GM13977 (cell line): ENCODE results near the gene STOX1.
"Not testable (repeated sequence)": the region's sequence is repeated elsewhere in the genome, so short reads cannot be mapped to it uniquely, and the experiment has no call there.

Source experiments
- DNase-seq: peaks from one replicate; pipeline ENCODE4 v3.0.0; 2012; ENCODE audit warnings: low spot score
- in situ Hi-C: fragments of 300-500 bp; cut with MboI; formaldehyde crosslinking; loops from one replicate; pipeline ENCODE4 v1.12.0; 2022; ENCODE audit warnings: low sequenced_read_pairs, low pct_unique_long_range_greater_than_20kb, mixed read lengths, inconsistent platforms; ENCODE audit not compliant: unreplicated experiment
- TF ChIP-seq, protein P1 (sequence below): IDR thresholded peaks from 2 replicates; pipeline ENCODE4 v1.5.1; 2012; ENCODE audit warnings: mild to moderate bottlenecking, control low read depth; ENCODE audit not compliant: insufficient read depth; ENCODE audit errors: extremely low read depth, missing control alignments

Gene STOX1

DNA sequence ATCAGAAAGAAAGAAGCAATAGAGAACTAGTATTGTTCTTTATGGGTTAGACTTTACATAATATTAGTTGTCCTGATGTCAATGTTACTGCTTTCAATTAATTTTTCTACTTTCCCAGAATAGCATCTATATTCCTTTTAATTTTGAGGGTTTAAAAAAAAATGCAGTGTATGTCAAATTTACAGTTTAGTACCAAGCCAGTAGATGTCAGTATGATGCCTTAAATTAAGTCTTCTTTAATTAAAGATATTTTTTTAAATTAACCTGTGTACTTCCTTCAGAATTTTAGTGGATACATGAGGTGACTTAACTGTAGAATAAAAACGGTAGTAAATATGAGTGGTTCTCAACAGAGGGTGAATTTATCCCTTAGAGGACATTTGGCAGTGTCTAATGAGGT lies 35.2 kb upstream of the STOX1 start:
- in situ Hi-C loops, result no loop called here
- no peak for DNase-seq
- TF ChIP-seq, protein P1, sequence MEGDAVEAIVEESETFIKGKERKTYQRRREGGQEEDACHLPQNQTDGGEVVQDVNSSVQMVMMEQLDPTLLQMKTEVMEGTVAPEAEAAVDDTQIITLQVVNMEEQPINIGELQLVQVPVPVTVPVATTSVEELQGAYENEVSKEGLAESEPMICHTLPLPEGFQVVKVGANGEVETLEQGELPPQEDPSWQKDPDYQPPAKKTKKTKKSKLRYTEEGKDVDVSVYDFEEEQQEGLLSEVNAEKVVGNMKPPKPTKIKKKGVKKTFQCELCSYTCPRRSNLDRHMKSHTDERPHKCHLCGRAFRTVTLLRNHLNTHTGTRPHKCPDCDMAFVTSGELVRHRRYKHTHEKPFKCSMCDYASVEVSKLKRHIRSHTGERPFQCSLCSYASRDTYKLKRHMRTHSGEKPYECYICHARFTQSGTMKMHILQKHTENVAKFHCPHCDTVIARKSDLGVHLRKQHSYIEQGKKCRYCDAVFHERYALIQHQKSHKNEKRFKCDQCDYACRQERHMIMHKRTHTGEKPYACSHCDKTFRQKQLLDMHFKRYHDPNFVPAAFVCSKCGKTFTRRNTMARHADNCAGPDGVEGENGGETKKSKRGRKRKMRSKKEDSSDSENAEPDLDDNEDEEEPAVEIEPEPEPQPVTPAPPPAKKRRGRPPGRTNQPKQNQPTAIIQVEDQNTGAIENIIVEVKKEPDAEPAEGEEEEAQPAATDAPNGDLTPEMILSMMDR, result no peak

DNA sequence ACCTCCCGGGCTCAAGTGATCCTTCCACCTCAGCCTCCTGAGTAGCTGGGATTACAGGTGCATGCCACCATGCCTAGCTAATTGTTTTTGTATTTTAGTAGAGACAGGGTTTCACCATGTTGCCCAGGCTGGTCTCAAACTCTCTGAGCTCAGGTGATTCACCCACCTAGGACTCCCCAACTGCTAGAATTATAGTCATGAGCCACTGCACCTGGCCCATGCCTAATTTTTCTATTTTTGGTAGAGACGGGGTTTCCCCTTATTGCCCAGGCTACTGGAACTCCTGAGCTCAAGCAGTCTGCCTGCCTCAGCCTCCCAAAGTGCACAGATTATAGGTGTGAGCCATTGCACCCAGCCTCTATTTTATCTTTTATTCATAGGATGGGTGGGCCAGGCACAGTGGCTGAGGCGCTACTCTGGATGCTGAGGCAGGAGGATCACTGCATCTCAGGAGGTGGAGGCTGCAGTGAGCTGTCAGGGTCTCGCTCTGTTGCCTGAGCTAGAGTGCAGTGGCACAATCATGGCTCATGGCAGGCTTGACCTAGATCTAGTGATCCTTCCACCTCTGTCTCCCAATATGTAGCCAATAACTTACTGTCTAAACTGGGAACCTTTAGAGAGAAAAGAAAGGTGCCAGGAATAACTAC lies 31.3 kb upstream of the STOX1 start:
- TF ChIP-seq, protein P1, result no peak
- in situ Hi-C loops, result no loop called here
- DNase-seq, result no peak

DNA sequence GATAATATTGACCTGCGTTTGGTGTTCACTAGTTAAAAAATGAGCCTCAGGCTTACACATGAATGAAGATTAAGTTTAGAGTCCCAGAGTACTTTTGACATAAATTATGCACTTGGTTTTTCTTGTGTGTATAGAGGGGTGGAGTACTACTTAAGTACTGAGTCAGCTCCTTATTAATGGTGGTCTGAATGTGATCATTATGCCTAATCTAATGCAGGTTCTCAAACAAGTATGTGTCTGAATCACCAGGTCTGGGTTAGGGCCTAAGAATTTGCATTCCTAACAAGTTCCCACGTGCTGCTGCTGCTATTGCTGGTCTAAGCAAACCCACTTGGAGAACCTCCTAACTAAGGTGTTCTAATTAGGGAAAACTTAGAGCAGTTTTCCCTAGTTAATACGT lies 30.7 kb upstream of the STOX1 start:
- no peak for DNase-seq
- TF ChIP-seq, protein P1, result no peak
- in situ Hi-C loops, result no loop called here

DNA sequence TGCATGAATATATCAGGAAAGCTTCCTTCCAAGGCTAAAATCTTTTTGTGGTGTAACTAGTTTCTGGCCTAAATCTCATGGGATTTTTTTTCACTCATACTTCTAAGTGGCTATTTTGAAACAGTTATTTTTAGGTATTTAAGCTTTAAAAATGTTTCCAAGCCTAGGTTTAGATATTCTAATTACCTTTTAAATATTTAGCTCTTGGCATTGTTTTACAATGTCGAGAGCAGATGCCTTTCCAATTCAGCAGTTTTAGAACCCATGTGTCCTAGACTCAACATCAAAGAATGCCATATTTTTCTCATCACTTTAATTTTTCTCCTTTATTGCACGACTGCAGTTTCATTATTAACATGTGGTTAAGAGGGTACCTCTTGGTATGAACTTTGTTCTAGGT lies 27.1 kb upstream of the STOX1 start:
- TF ChIP-seq, protein P1, result no peak
- no peak for DNase-seq
- in situ Hi-C loops, result no loop called here

DNA sequence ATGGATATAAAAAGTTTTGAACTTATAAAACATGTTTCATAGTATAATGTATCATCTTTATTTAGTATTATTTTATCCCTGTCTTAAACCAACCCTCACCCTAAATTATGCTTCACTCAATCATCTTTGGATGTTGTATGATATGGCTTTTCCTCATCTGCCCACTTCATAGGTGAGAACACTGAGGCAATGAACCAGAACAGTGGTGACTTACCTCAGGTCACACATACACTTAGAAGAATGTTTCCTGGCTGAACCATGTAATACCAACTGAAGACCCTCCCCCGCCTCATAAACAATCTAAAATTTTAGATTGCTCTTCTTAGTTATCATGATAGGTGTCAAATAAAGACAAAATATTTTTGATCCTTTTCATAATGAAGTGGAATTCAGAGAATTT lies 22.6 kb upstream of the STOX1 start:
- in situ Hi-C loops, result no loop called here
- TF ChIP-seq, protein P1, result no peak
- DNase-seq, result no peak

DNA sequence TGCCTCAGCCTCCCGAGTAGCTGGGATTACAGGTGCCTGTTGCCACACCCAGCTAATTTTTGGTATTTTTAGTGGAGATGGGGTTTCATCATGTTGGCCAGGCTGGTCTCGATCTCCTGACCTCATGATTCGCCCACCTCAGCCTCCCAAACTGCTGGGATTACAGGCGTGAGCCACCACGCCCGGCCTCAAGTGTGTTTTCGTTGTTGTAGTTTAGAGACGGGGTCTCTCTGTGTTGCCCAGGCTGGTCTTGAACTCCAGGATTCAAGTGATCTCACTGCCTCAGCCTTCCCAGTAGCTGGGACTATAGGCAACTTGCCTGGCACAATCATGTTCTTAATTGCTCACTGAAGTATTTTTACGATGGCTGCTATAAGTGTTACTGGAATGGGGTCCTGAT lies 16.5 kb upstream of the STOX1 start:
- in situ Hi-C loops, DNase-seq: not testable (repeated sequence)

DNA sequence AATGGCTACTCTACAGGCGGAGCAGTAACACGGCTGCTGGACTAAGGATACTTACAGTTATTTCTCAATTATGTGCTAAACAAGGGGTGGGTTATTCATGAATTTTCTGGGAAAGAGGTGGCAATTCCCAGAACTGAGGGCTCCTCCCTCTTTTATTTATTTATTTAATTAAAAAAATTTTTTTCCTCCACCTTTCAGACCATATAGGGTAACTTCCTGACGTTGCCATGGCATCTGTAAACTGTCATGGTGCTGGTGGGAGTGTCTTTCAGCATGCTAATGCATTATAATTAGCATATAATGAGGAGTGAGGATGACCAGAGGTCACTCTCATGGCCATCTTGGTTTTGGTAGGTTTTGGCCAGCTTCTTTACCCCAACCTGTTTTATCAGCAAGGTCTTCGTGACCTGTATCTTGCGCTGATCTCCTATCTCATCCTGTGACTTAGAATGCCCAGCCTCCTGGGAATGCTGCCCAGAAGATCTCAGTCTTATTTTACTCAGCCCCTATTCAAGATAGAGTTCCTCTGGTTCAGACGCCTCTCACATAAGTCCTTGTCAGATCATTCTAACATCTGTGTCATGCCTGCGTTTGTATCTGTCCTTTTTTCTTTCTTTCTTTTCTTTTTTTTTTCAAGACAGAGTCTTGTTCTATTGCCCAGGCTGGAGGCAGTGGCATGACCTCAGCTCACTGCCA lies 15.9 kb upstream of the STOX1 start:
- in situ Hi-C loops, result no loop called here
- TF ChIP-seq, protein P1, result no peak

More for the DNA sequence above, 15.9 kb upstream of the STOX1 start:
- DNase-seq, result no peak
